Cortex of kidney (tissue), 1 donor: Measurements from ENCODE around the gene RNF34.

Experiments
- DNase-seq: peaks from one replicate; lab custom pipeline; 2025; lab: John Stamatoyannopoulos, UW

Gene RNF34

GRCh38 chr12:121466794-121467637, 67.1 kb downstream of the RNF34 start:
- no peak for DNase-seq

DNA sequence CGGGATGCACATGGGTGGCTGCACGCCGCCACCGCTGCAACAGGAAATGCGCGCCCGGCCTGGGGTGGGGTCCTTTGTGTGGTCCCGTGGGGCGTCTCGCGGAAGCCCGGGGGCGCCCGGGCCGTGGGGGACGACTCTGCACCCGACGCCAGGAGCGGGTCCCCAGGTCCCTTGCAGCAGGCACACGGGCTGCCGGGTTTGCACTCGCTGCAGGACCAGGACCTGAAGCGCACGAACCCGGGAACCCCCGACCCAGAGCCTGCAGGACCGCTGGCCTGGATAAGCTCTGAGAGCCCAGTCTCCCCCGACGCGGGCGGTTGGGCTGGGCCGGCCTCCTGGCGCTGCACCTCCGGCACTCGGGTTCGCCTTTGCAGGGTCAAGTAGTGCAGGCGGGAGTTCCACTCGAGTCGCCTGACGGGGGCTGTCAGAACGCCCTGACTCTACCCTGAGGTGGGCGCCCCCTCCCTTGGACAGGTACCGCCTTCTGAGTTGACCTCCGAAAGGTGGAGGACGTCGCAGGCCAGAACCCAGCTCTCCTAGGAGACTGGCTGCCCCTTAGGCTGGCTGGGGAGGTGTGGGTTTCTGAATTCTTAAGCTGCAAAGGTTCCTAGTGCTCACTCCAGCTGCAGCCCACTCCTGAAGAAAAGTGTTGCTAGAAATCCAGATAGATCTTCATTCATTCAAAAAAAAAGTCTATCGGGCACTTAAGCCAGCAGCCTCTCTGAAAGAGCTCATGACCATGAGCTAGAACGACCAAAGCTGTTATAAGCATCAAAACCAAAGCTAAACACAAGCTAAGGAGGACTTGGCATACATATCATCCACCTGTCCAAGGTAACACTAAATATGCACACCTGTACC, 68.0 kb downstream of the RNF34 start:
- no peak for DNase-seq

GRCh38 chr12:121468499-121468801, 68.5 kb downstream of the RNF34 start:
- DNase-seq = no peak

- no peak for DNase-seq
Observed at GRCh38 chr12:121470751-121471150, 70.8 kb downstream of the RNF34 start.

- DNase-seq = no peak
Observed at GRCh38 chr12:121472150-121472905, 72.4 kb downstream of the RNF34 start.
